ENCODE results near the gene PDXK.
A peak's percentile ranks its signal among the peaks of the same experiment; 100 is the strongest.

Gene PDXK

DNA sequence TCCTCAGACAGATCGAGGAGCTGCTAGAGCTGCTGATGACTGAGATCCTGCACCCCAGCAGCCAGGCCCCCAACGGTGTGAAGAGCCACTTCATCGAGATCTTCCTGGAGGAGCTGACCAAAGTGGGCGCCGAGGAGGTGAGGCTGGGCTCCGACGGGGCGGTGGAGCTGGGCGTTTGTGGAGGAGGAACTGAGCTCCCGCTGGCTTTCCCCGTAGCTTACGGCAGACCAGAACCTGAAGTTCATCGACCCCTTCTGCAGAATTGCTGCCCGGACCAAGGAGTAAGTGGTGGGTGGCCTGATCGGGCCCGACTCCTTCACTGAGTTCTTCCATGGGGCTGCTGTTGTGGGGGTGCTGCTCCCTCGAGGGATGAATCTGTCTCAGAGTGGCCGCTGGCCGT lies 78.5 kb downstream of the PDXK start:
- no peak for DNase-seq (ENCODE audit: insufficient read length)
- TF ChIP-seq POLR2A (IDR thresholded peaks at IDR 0.05; ENCODE audit: low read depth, low read length) (no peak), TAF1 (IDR thresholded peaks at IDR 0.05; ENCODE audit: borderline replicate concordance, low read depth, low read length) (no peak), POLR2AphosphoS5 (IDR thresholded peaks at IDR 0.05; ENCODE audit: low read depth, low read length) (no peak; the same call in 1 of the 2 replicates)
- no peak for FAIRE-seq

DNA sequence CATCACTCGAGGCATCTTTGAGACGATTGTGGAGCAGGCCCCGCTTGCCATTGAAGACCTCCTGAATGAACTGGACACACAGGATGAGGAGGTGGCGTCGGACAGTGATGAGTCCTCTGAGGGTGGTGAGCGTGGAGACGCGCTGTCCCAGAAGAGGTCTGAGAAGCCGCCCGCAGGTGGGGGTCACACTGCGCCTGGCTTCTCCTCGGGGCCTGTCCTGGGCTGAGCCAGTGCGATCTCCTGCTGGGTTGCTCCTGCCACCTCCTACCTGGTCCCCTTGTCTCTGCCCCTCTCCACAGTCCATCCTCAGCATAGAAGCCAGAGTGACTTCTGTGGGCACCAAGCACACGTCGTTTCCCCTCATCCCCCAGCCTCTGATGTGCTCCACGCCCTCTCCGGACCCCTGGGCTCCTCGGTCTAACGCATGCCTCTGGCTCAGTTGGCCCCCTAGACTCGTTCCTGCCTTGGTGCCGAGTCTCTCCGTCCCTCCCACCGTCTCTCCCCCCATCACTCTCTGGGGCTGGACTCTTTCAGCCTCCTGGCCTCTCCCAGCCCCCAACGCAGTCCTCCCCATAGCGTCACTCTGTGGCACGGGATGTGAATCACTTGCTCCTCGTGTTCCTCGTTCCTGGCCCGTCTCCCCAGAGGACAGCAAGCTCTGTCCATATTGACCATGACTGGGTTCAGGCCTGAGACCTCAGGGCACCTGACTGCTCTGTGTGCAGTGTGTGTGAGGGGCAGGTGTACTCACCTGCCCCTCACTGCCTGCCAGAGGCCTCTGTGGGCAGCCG lies 79.2 kb downstream of the PDXK start:
- DNase-seq (ENCODE audit: insufficient read length), result no peak
- FAIRE-seq, result no peak
- TF ChIP-seq POLR2AphosphoS5 (IDR thresholded peaks at IDR 0.05; ENCODE audit: low read depth, low read length) (no peak), POLR2A (IDR thresholded peaks at IDR 0.05; ENCODE audit: low read depth, low read length) (no peak), TAF1 (IDR thresholded peaks at IDR 0.05; ENCODE audit: borderline replicate concordance, low read depth, low read length) (no peak)

- FAIRE-seq, result no peak
- TF ChIP-seq POLR2AphosphoS5 (IDR thresholded peaks at IDR 0.05; ENCODE audit: low read depth, low read length) (no peak), POLR2A (IDR thresholded peaks at IDR 0.05; ENCODE audit: low read depth, low read length) (no peak), TAF1 (IDR thresholded peaks at IDR 0.05; ENCODE audit: borderline replicate concordance, low read depth, low read length) (no peak)
- no peak for DNase-seq (ENCODE audit: insufficient read length)
These were observed 80.4 kb downstream of the PDXK start for GRCh38 chr21:43799301-43799840.

DNA sequence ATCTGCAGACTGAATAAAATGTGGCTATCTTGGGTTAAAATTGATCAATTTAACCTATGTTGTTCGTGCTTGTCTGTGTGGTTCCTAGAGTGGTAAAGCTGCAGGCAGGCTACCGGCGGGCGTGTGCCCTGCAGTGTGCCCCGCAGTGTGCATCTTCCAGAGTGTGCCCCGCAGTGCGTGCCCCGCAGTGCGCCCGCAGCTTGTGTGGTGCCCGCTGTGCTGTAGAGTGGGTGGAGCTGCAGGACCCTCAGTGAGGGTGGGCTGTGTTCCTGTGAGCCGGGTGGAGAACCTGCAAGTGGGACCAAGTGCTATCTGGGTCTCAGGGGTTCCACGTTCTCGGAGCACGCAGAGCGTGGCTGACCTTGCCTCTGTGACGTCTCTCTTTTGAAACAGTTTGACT lies 81.2 kb downstream of the PDXK start:
- FAIRE-seq (no peak), DNase-seq (ENCODE audit: insufficient read length) (no peak)
- TF ChIP-seq TAF1 (IDR thresholded peaks at IDR 0.05; ENCODE audit: borderline replicate concordance, low read depth, low read length) (no peak), POLR2A (IDR thresholded peaks at IDR 0.05; ENCODE audit: low read depth, low read length) (no peak), POLR2AphosphoS5 (IDR thresholded peaks at IDR 0.05; ENCODE audit: low read depth, low read length) (no peak)

GRCh38 chr21:43800566-43800965 lies 81.6 kb downstream of the PDXK start:
- FAIRE-seq (no peak), DNase-seq (ENCODE audit: insufficient read length) (no peak)
- no peak for TF ChIP-seq POLR2AphosphoS5 (IDR thresholded peaks at IDR 0.05; ENCODE audit: low read depth, low read length)
- TF ChIP-seq TAF1 (IDR thresholded peaks at IDR 0.05; ENCODE audit: borderline replicate concordance, low read depth, low read length), result no peak
- TF ChIP-seq POLR2A (IDR thresholded peaks at IDR 0.05; ENCODE audit: low read depth, low read length), result no peak

- TF ChIP-seq POLR2AphosphoS5 (IDR thresholded peaks at IDR 0.05; ENCODE audit: low read depth, low read length) (no peak), TAF1 (IDR thresholded peaks at IDR 0.05; ENCODE audit: borderline replicate concordance, low read depth, low read length) (no peak), POLR2A (IDR thresholded peaks at IDR 0.05; ENCODE audit: low read depth, low read length) (no peak)
- DNase-seq (ENCODE audit: insufficient read length) (no peak), FAIRE-seq (no peak)
These were observed 82.3 kb downstream of the PDXK start for GRCh38 chr21:43801006-43801783.

DNA sequence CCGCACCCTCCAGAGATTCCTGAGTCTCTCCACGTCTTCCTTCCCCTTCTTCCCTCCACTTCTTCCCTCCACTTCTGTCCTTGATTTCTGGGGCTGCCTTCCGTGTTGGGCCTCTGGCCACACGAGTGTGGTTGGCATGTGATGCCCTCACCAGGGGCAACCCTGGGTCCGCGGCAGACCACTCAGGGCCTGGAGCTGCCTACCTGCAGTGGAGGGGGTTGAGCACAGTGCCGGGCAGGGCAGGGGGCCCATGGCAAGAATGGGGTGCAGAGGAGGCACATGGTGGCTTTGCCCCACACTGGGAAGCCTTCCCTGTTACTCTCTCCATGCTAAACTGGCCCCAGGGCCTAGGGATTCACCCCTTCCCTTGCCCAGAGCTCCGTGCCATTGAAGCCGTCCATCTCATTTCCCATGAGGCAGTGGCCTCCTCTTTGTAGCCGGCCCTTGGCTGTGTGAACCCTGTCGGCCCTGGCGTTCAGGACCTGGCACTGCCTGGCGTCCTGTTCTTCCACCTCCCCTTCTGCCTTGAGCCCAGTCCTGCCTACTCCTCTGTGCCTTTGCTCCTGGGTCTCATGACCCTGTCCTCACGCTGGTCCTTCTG lies 83.9 kb downstream of the PDXK start:
- FAIRE-seq (no peak), DNase-seq (ENCODE audit: insufficient read length) (no peak)
- TF ChIP-seq POLR2A (IDR thresholded peaks at IDR 0.05; ENCODE audit: low read depth, low read length) (no peak), POLR2AphosphoS5 (IDR thresholded peaks at IDR 0.05; ENCODE audit: low read depth, low read length) (no peak), TAF1 (IDR thresholded peaks at IDR 0.05; ENCODE audit: borderline replicate concordance, low read depth, low read length) (no peak)

DNA sequence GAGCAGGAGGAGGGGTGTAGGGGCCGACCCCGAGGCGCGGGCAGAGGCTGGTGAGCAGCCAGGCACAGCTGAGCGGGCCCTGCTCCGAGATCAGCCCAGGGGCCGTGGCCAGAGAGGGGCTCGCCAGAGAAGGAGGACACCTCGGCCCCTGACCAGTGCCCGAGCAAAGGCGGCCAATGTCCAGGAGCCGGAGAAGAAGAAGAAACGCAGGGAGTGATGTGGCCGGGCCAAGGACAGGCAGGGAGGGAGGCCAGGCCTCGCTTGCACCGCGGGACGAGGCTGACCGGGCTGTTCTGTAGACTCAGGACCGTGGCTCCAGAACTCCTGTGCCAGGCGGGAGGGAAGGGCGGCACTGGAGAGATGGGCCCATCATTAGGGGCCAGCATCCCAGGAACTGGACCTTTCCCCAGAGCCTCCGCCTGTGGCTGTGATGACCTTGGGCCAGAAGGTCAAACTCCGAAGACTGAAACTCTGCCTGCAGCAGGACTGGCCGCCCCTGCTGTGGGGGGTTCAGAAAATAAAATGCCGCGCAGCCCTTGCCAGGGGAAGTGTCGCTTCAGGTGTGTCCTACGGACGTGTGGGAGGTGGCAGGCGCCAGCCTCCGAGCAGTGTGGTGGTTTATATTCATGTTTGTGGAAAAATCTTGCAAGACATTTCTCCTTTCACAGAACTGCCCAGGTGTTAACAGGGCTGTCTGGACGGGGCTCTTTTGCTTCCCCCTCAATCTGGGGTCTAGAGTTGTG lies 84.8 kb downstream of the PDXK start:
- no peak for TF ChIP-seq POLR2AphosphoS5 (IDR thresholded peaks at IDR 0.05; ENCODE audit: low read depth, low read length)
- no peak for TF ChIP-seq POLR2A (IDR thresholded peaks at IDR 0.05; ENCODE audit: low read depth, low read length)

DNA sequence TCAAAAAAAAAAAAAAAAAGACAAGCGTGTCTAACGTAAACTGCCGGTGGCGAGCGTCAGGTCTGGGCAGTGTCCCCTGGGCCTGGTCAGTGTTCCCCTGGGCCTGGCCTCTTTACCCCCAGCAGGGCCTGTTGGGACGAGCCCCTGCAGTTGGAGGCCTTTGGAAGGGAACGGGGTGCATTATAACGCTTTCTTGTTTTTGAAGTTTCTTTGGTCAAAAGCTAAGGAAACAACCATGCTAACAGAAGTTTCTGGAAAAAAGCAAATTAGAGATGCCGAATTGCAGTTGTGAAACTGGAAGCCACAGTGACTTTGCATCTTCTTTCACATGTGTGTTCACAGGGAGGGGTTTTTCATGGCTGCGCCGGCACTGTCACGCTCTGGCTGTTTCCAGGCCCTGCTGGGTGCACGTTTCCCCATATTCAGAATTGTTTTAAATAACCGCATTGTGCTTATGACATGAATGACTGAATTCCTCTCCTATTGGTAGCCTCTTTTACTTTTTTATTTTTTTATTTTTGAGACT lies 86.4 kb downstream of the PDXK start:
- DNase-seq (ENCODE audit: insufficient read length), result peak; percentile 89
- no peak for TF ChIP-seq POLR2AphosphoS5 (IDR thresholded peaks at IDR 0.05; ENCODE audit: low read depth, low read length)
- no peak for TF ChIP-seq TAF1 (IDR thresholded peaks at IDR 0.05; ENCODE audit: borderline replicate concordance, low read depth, low read length)
- no peak for TF ChIP-seq POLR2A (IDR thresholded peaks at IDR 0.05; ENCODE audit: low read depth, low read length)
- peak; percentile 95 for FAIRE-seq

More for the DNA sequence above, 84.8 kb downstream of the PDXK start:
- DNase-seq (ENCODE audit: insufficient read length), result no peak
- FAIRE-seq, result no peak

GRCh38 chr21:43806017-43806710 lies 87.2 kb downstream of the PDXK start:
- DNase-seq (ENCODE audit: insufficient read length) (no peak), FAIRE-seq (no peak)
- TF ChIP-seq POLR2A (IDR thresholded peaks at IDR 0.05; ENCODE audit: low read depth, low read length), result no peak
- no peak for TF ChIP-seq TAF1 (IDR thresholded peaks at IDR 0.05; ENCODE audit: borderline replicate concordance, low read depth, low read length)
- peak; percentile 68 for TF ChIP-seq POLR2AphosphoS5 (IDR thresholded peaks at IDR 0.05; ENCODE audit: low read depth, low read length)

Measured in GM12892 (cell line).